CD4-positive, alpha-beta T cell (primary cell): ENCODE results near the gene HES2. TPM values are rescaled to one million over a fixed set of nuclear protein-coding genes. Genes with fewer than 3 reads are reported as not detected.

Experiments used
- ATAC-seq: fragments of 200-7000 bp; cut with Tn5 transposase; one replicate; pipeline ENCODE4 v1.10.0; 2022; ENCODE audit warnings: mild to moderate bottlenecking; ENCODE audit not compliant: poor library complexity
- CTCF ChIA-PET: fragments of 350-600 bp; sonication (Branson Sonifier 250); formaldehyde crosslinking; loops from one replicate; lab custom pipeline; 2021; ENCODE audit warnings: antibody characterized with exemption, inconsistent platforms; lab: Charles Lee
- POLR2A ChIA-PET: fragments of 350-600 bp; sonication (Branson Sonifier 250); formaldehyde crosslinking; loops from one replicate; lab custom pipeline; 2021; ENCODE audit warnings: antibody characterized with exemption, inconsistent platforms; lab: Charles Lee
- DNase-seq, 14 experiments: peaks; one replicate each; pipeline ENCODE4 v3.0.0-alpha.2; 2013 to 2020; ENCODE audit warnings: mixed read lengths in 2 of 14
- H3K27ac ChIP-seq, 2 donors: one replicate each; pipeline versions ENCODE4 v1.5.1 to v1.7.0; 2013; ENCODE audit warnings: low read length in 2 of 2, low read depth in 1 of 2, mild to moderate bottlenecking in 1 of 2
- H3K27me3 ChIP-seq, 2 experiments: 1 replicate in 1 of 2; 2 replicates in 1 of 2; pipeline versions ENCODE4 v1.6.1 to v1.7.0; 2013; ENCODE audit warnings: low read length in 2 of 2, control low read depth in 1 of 2, mild to moderate bottlenecking in 1 of 2, moderate library complexity in 1 of 2; ENCODE audit not compliant: insufficient read depth in 2 of 2, control insufficient read depth in 1 of 2
- H3K36me3 ChIP-seq: one replicate; pipeline ENCODE4 v1.6.1; 2013; ENCODE audit warnings: low read length, control low read depth; ENCODE audit not compliant: insufficient read depth
- H3K4me1 ChIP-seq: one replicate; pipeline ENCODE4 v1.6.1; 2013; ENCODE audit warnings: low read length, control low read depth; ENCODE audit not compliant: insufficient read depth
- H3K4me3 ChIP-seq: one replicate; pipeline ENCODE4 v1.5.1; 2013; ENCODE audit warnings: mild to moderate bottlenecking, low read length, moderate library complexity
- H3K9me3 ChIP-seq, 2 experiments: 1 replicate in 1 of 2; 2 replicates in 1 of 2; pipeline versions ENCODE4 v1.6.1 to v1.7.0; 2013; ENCODE audit warnings: low read length in 2 of 2, mild to moderate bottlenecking in 2 of 2, control low read depth in 1 of 2, moderate library complexity in 1 of 2; ENCODE audit not compliant: control insufficient read depth in 1 of 2, insufficient read depth in 1 of 2
- H3K27ac Mint-ChIP-seq: one replicate; pipeline ENCODE4 v1.8.0; 2020; ENCODE audit warnings: mixed read lengths
- H3K27me3 Mint-ChIP-seq: one replicate; pipeline ENCODE4 v1.8.0; 2021; ENCODE audit warnings: mixed read lengths
- H3K36me3 Mint-ChIP-seq: one replicate; pipeline ENCODE4 v1.8.0; 2021; ENCODE audit warnings: low read depth, mixed read lengths
- H3K4me1 Mint-ChIP-seq: one replicate; pipeline ENCODE4 v1.8.0; 2021; ENCODE audit warnings: low read depth, mixed read lengths
- H3K4me3 Mint-ChIP-seq: one replicate; pipeline ENCODE4 v1.8.0; 2020; ENCODE audit warnings: mild to moderate bottlenecking, mixed read lengths
- H3K9me3 Mint-ChIP-seq: one replicate; pipeline ENCODE4 v1.8.0; 2020; ENCODE audit warnings: mixed read lengths
- intact Hi-C, 2 experiments: fragments of 100-400 bp; cut with DNase I in 1 of 2; cut with micrococcal nuclease in 1 of 2; formaldehyde crosslinking; loops; one replicate each; pipeline versions ENCODE4 v1.15.1 to v1.9.0; 2023 to 2025; cut with DNase I, micrococcal nuclease
- total RNA-seq, 174 experiments: library from RNA in 2 of 174; stranded (reverse) in 2 of 174; gene quantifications; one replicate each; pipeline ENCODE4 v1.2.3 and lab custom pipeline; 2021 to 2026
- TF ChIP-seq, protein P1 (sequence below): fragments of 200-600 bp; IDR thresholded peaks from one replicate; pipeline ENCODE4 v1.8.0; 2022; ENCODE audit warnings: antibody characterized with exemption, mild to moderate bottlenecking

The HES2 gene
- total RNA-seq, 2 experiments from 2014 or later: not detected

DNA sequence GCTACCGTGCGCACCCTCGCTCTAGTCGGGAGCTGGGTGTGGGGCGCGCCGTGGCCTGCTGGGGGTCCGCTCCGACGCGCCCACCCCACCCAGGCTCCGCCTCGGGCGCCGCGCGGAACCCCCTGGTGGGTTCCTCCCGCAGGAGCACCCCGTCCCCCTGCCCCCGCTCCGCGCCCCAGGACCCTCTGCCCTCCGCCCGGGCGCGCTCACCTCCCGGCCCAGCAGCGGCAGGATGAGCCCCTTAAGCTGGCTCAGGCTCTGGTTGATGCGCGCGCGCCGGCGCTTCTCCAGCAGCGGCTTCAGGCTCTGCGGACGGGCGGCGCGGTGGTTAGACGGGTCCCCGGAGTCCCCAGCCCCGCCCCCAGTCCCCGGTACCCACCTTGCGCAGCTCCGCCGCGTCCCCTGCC lies 319 bp downstream of the HES2 start:
- Histone ChIP-seq H3K4me3 (no peak overlapping the region), H3K27ac (no peak overlapping the region), H3K36me3 (no peaks in the 10 kb centered on the region), H3K9me3 (peaks cover 0 to 36% of the 10 kb centered on the region in 2 experiments), H3K27me3 (peaks cover 79 to 94% of the 10 kb centered on the region in 2 experiments), H3K4me1 (peaks cover 47% of the 10 kb centered on the region)
- intact Hi-C loops: no loop called here
- no peak for ATAC-seq
- Mint-ChIP-seq H3K27me3 (peaks cover 74% of the 10 kb centered on the region), H3K27ac (no peak overlapping the region), H3K9me3 (no peaks in the 10 kb centered on the region), H3K4me3 (no peak overlapping the region), H3K36me3 (no peaks in the 10 kb centered on the region), H3K4me1 (peaks cover 15% of the 10 kb centered on the region)
- ChIA-PET CTCF (interaction anchor here (7.1 kb wide), 1 partner anchor 20 kb away, joined by 77 read pairs; no protein-coding TSS in a partner anchor), POLR2A (interaction anchor here (1.4 to 1.7 kb wide), 2 partner anchors 20 to 41 kb away, joined by 3 to 5 read pairs; no protein-coding TSS in a partner anchor)
- peak in 2 of 14 experiments; percentile 29 to 39 for DNase-seq
- TF ChIP-seq, protein P1, sequence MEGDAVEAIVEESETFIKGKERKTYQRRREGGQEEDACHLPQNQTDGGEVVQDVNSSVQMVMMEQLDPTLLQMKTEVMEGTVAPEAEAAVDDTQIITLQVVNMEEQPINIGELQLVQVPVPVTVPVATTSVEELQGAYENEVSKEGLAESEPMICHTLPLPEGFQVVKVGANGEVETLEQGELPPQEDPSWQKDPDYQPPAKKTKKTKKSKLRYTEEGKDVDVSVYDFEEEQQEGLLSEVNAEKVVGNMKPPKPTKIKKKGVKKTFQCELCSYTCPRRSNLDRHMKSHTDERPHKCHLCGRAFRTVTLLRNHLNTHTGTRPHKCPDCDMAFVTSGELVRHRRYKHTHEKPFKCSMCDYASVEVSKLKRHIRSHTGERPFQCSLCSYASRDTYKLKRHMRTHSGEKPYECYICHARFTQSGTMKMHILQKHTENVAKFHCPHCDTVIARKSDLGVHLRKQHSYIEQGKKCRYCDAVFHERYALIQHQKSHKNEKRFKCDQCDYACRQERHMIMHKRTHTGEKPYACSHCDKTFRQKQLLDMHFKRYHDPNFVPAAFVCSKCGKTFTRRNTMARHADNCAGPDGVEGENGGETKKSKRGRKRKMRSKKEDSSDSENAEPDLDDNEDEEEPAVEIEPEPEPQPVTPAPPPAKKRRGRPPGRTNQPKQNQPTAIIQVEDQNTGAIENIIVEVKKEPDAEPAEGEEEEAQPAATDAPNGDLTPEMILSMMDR: no peak

DNA sequence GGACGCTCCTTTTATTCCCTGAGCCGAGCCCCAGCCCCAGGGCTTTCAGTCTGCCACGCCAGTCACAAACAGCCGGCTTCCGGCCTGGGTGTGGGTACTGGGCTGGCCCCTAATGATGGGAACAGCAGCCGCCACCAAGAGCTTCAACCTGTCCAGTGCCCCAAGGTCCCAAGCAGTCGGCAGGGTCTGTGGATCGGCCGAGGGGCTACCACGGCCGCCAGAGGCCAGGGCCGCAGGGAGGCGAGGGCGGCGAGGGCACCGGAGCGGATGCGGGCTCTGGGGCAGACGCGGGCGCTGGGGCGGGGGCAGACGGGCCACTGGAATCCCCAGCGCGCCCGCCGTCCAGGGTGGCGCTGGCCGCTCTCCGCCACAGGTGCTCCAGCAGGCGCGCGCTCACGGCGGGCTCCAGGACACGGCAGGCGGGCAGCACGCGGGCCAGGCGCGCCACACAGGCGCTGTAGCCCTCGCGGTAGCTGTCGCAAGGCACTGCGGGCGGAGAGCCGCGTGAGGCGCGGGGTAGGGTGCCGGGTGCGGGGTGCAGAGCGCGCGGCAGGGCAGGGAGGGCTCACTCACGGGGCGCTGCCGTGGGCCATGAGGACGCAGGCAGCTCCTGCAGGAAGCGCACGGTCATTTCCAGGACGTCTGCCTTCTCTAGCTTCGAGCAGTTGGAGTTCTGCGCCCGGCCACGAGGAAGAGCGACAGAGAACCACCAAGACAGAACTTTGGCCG lies 887 bp downstream of the HES2 start:
- Histone ChIP-seq H3K27me3 (peaks cover 78 to 92% of the 10 kb centered on the region in 2 experiments), H3K9me3 (peaks cover 0 to 31% of the 10 kb centered on the region in 2 experiments), H3K4me1 (peaks cover 44% of the 10 kb centered on the region), H3K36me3 (no peaks in the 10 kb centered on the region), H3K4me3 (no peak overlapping the region), H3K27ac (no peak overlapping the region)
- CTCF ChIA-PET: interaction anchor here (7.1 kb wide), 1 partner anchor 20 kb away, joined by 77 read pairs; no protein-coding TSS in a partner anchor
- TF ChIP-seq, protein P1: no peak
- POLR2A ChIA-PET: interaction anchor here (1.4 kb wide), 1 partner anchor 21 kb away, joined by 3 read pairs; no protein-coding TSS in a partner anchor
- DNase-seq (peak in 1 of 14 experiments; percentile 13), ATAC-seq (no peak)
- Mint-ChIP-seq H3K36me3 (no peaks in the 10 kb centered on the region), H3K4me1 (peaks cover 10% of the 10 kb centered on the region), H3K4me3 (peak overlapping the region; percentile 34), H3K27me3 (peaks cover 74% of the 10 kb centered on the region), H3K9me3 (no peaks in the 10 kb centered on the region), H3K27ac (no peak overlapping the region)
- intact Hi-C loops: no loop called here

DNA sequence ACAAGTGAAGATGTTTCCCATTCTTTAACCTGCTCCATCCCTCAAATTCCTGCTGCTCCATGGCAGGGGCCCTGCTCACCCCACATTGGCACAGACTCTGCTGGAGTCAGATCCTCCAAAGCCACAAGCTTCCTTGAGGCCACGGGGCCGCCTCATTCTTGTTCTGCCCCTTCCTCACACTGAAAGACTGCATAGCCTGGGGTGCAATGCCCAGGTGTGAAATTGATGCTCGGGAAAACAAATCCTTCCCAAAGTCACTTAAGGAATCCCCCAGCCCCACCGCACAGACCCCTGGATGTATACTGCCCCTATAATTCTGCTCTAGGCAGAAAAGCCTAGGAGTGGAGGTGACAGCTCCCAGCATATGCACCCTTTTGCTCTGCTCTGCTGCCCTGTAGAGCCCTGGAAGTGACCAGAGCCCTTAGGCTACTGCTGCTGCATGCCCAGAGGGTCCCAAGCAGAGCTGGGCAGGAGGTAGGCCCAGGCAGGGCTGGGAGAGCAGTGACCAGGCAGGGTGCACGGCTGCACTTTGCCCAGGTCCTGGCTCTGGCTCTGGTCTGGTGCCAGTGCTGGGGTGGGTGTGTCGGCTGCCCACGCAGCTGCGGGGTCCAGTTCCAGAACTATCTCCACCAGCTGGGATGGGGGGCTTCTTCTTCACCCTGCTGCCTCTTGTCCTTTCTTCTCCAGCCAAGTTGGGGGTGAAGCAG lies 1.6 kb downstream of the HES2 start:
- TF ChIP-seq, protein P1: no peak
- peaks cover 76 to 85% of the 10 kb centered on the region in 2 experiments for H3K27me3 ChIP-seq
- Mint-ChIP-seq H3K4me1 (peaks cover 3% of the 10 kb centered on the region), H3K9me3 (no peaks in the 10 kb centered on the region), H3K36me3 (no peaks in the 10 kb centered on the region), H3K27me3 (peaks cover 74% of the 10 kb centered on the region), H3K4me3 (no peak overlapping the region), H3K27ac (no peak overlapping the region)
- intact Hi-C loops: no loop called here
- peaks cover 37% of the 10 kb centered on the region for H3K4me1 ChIP-seq
- ATAC-seq (no peak), DNase-seq (no peak)
- H3K36me3 ChIP-seq: no peaks in the 10 kb centered on the region
- ChIA-PET POLR2A (no interaction called here), CTCF (interaction anchor here (7.1 kb wide), 1 partner anchor 21 kb away, joined by 77 read pairs; no protein-coding TSS in a partner anchor)
- peaks cover 0 to 27% of the 10 kb centered on the region in 2 experiments for H3K9me3 ChIP-seq
- no peak overlapping the region for H3K27ac ChIP-seq
- H3K4me3 ChIP-seq: no peak overlapping the region
